ENCODE results near the gene CYP1A1. TPM values are rescaled to one million over a fixed set of nuclear protein-coding genes. Genes with fewer than 3 reads are reported as not detected.

The CYP1A1 gene
- total RNA-seq, 1 donor from 2014 or later, result 0.27 TPM

- H3K27ac Mint-ChIP-seq (ENCODE audit: unreplicated experiment), result no peak overlapping the region
- H3K9me3 Mint-ChIP-seq (ENCODE audit: low read depth), result no peaks in the 10 kb centered on the region
- no peak for DNase-seq (ENCODE audit: low spot score)
- TF ChIP-seq, protein P1, sequence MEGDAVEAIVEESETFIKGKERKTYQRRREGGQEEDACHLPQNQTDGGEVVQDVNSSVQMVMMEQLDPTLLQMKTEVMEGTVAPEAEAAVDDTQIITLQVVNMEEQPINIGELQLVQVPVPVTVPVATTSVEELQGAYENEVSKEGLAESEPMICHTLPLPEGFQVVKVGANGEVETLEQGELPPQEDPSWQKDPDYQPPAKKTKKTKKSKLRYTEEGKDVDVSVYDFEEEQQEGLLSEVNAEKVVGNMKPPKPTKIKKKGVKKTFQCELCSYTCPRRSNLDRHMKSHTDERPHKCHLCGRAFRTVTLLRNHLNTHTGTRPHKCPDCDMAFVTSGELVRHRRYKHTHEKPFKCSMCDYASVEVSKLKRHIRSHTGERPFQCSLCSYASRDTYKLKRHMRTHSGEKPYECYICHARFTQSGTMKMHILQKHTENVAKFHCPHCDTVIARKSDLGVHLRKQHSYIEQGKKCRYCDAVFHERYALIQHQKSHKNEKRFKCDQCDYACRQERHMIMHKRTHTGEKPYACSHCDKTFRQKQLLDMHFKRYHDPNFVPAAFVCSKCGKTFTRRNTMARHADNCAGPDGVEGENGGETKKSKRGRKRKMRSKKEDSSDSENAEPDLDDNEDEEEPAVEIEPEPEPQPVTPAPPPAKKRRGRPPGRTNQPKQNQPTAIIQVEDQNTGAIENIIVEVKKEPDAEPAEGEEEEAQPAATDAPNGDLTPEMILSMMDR (IDR thresholded peaks at IDR 0.05), result no peak
- no peaks in the 10 kb centered on the region for H3K36me3 Mint-ChIP-seq (ENCODE audit: low read depth)
- H3K27me3 Mint-ChIP-seq (ENCODE audit: low read depth), result peaks cover 1% of the 10 kb centered on the region
- H3K4me3 Mint-ChIP-seq (ENCODE audit: unreplicated experiment), result no peak overlapping the region
- H3K4me1 Mint-ChIP-seq (ENCODE audit: low read depth), result peaks cover 20% of the 10 kb centered on the region
These were observed 2.1 kb downstream of the CYP1A1 start for GRCh38 chr15:74723187-74723586.

- peaks cover 3% of the 10 kb centered on the region for H3K27me3 Mint-ChIP-seq (ENCODE audit: low read depth)
- H3K36me3 Mint-ChIP-seq (ENCODE audit: low read depth), result no peaks in the 10 kb centered on the region
- no peak overlapping the region for H3K27ac Mint-ChIP-seq (ENCODE audit: unreplicated experiment)
- H3K4me1 Mint-ChIP-seq (ENCODE audit: low read depth), result peaks cover 15% of the 10 kb centered on the region
- no peak overlapping the region for H3K4me3 Mint-ChIP-seq (ENCODE audit: unreplicated experiment)
- no peak for DNase-seq (ENCODE audit: low spot score)
- TF ChIP-seq, protein P1 (IDR thresholded peaks at IDR 0.05), result no peak
- H3K9me3 Mint-ChIP-seq (ENCODE audit: low read depth), result no peaks in the 10 kb centered on the region
These were observed 2.7 kb downstream of the CYP1A1 start for GRCh38 chr15:74722591-74722990.

DNA sequence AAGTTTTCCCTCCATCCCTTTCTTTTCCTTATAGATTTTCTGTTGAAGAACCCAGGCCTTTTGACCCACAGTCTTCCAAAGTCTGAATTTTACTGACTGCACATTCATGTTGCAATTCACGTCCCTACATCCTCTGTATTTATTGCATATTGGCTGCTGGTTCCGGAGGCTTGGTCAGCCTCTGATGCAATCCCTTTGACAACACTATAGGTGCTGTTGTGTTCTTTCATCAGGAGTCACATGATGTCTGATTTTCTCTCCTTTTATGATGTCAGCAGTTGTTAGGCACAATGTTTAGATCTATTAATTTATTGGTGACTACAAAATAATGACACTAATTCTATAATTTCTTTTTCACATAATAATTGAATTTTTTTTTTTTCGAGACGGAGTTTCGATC is 8.7 kb downstream of the CYP1A1 start:
- Mint-ChIP-seq H3K36me3 (ENCODE audit: low read depth) (no peaks in the 10 kb centered on the region), H3K4me3 (ENCODE audit: unreplicated experiment) (no peak overlapping the region), H3K4me1 (ENCODE audit: low read depth) (no peaks in the 10 kb centered on the region), H3K9me3 (ENCODE audit: low read depth) (no peaks in the 10 kb centered on the region), H3K27ac (ENCODE audit: unreplicated experiment) (no peak overlapping the region), H3K27me3 (ENCODE audit: low read depth) (peaks cover 5% of the 10 kb centered on the region)
- DNase-seq (ENCODE audit: low spot score), result no peak
- TF ChIP-seq, protein P1 (IDR thresholded peaks at IDR 0.05), result no peak

GRCh38 chr15:74712311-74712710 is 13.0 kb downstream of the CYP1A1 start:
- Mint-ChIP-seq H3K36me3 (ENCODE audit: low read depth) (no peaks in the 10 kb centered on the region), H3K4me3 (ENCODE audit: unreplicated experiment) (no peak overlapping the region), H3K27ac (ENCODE audit: unreplicated experiment) (no peak overlapping the region), H3K4me1 (ENCODE audit: low read depth) (no peaks in the 10 kb centered on the region), H3K9me3 (ENCODE audit: low read depth) (no peaks in the 10 kb centered on the region), H3K27me3 (ENCODE audit: low read depth) (peaks cover 23% of the 10 kb centered on the region)
- TF ChIP-seq, protein P1 (IDR thresholded peaks at IDR 0.05), result no peak
- DNase-seq (ENCODE audit: low spot score), result no peak

GRCh38 chr15:74710319-74711094 is 14.8 kb downstream of the CYP1A1 start:
- H3K27me3 Mint-ChIP-seq (ENCODE audit: low read depth), result peaks cover 34% of the 10 kb centered on the region
- no peak for DNase-seq (ENCODE audit: low spot score)
- TF ChIP-seq, protein P1 (IDR thresholded peaks at IDR 0.05), result no peak

More at GRCh38 chr15:74710319-74711094, 14.8 kb downstream of the CYP1A1 start:
- Mint-ChIP-seq H3K4me3 (ENCODE audit: unreplicated experiment) (no peak overlapping the region), H3K9me3 (ENCODE audit: low read depth) (no peaks in the 10 kb centered on the region), H3K36me3 (ENCODE audit: low read depth) (no peaks in the 10 kb centered on the region), H3K4me1 (ENCODE audit: low read depth) (no peaks in the 10 kb centered on the region), H3K27ac (ENCODE audit: unreplicated experiment) (no peak overlapping the region)
